ENCODE results near the gene PCGF1. TPM values are rescaled to one million over a fixed set of nuclear protein-coding genes. Genes with fewer than 3 reads are reported as not detected.

The PCGF1 gene
- total RNA-seq, 1 donor from 2014 or later: 8.2 TPM

DNA sequence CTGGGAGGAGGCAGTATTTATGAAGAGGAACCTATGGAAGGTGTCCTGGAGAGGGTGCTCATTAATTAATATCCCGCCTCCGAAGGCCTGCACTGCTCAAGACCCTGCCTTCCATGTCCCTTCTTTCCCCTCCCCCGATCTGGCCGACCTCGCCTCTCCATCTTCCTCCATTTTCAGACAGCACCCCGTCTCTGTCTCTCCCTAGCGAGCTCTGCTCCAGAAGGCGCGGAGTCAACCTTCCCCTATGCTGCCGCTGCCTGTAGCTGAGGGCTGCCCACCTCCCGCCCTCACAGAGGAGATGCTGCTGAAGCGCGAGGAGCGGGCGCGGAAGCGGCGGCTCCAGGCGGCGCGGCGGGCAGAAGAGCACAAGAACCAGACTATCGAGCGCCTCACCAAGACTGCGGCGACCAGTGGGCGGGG lies 50.4 kb downstream of the PCGF1 start:
- DNase-seq (ENCODE audit: low spot score in 2 of 2): no peak
- no peak for FAIRE-seq

Other genes starting within 250 kb of the PCGF1 start
- gene SLC4A5, start 164.3 kb downstream of the PCGF1 start, total RNA-seq: 1.2 TPM
- 111 TPM for gene DCTN1, start 127.4 kb downstream of the PCGF1 start, total RNA-seq
- 0.41 TPM for gene C2orf81, start 86.1 kb downstream of the PCGF1 start, total RNA-seq
- 38.7 TPM for gene WDR54, start 86.0 kb downstream of the PCGF1 start, total RNA-seq
- gene RTKN, start 65.8 kb downstream of the PCGF1 start, total RNA-seq: 2.9 TPM
- gene INO80B, start 52.6 kb downstream of the PCGF1 start, total RNA-seq: 9.8 TPM
- gene WBP1, start 49.3 kb downstream of the PCGF1 start, total RNA-seq: 24.9 TPM
- gene MOGS, start 42.3 kb downstream of the PCGF1 start, total RNA-seq: 26.9 TPM
- 14.3 TPM for gene MRPL53, start 35.0 kb downstream of the PCGF1 start, total RNA-seq
- gene CCDC142, start 24.7 kb downstream of the PCGF1 start, total RNA-seq: 33.0 TPM
- gene TTC31, start 24.6 kb downstream of the PCGF1 start, total RNA-seq: 7.7 TPM
- not detected for gene LBX2, start 8.1 kb downstream of the PCGF1 start, total RNA-seq
- not detected for gene TLX2, start 6.8 kb upstream of the PCGF1 start, total RNA-seq
- not detected for gene DQX1, start 18.5 kb upstream of the PCGF1 start, total RNA-seq
- 42.0 TPM for gene AUP1, start 22.0 kb upstream of the PCGF1 start, total RNA-seq
- 54.2 TPM for gene HTRA2, start 22.2 kb upstream of the PCGF1 start, total RNA-seq
- 14.3 TPM for gene LOXL3, start 46.2 kb upstream of the PCGF1 start, total RNA-seq
- 3.7 TPM for gene DOK1, start 47.0 kb upstream of the PCGF1 start, total RNA-seq
- 0.41 TPM for gene M1AP, start 140.6 kb upstream of the PCGF1 start, total RNA-seq
- gene SEMA4F, start 146.6 kb upstream of the PCGF1 start, total RNA-seq: 14.7 TPM